HCT116 (cell line): ENCODE data around the gene GDAP1L1. TPM values are rescaled to one million over a fixed set of nuclear protein-coding genes. Genes with fewer than 3 reads are reported as not detected.

Experiments
- ATAC-seq: fragments of 200-7000 bp; cut with Tn5 transposase; 2 replicates; pipeline ENCODE4 v1.9.1; 2020; ENCODE audit warnings: mild to moderate bottlenecking, moderate library complexity
- BruUV-seq: library from RNA; stranded (reverse); fragments of 400-500 nt; replicated peaks from 2 replicates; lab custom pipeline; 2021; lab: Mats Ljungman, UMichigan
- CTCF ChIA-PET: fragments of 300-600 bp; sonication (Branson Sonifier 250); formaldehyde crosslinking; loops from one replicate; lab custom pipeline; 2021; ENCODE audit warnings: antibody characterized with exemption; lab: Charles Lee
- POLR2A ChIA-PET: fragments of 300-600, 350-600 bp; sonication (Branson Sonifier 250); formaldehyde crosslinking; loops from one replicate; lab custom pipeline; 2021; ENCODE audit warnings: antibody characterized with exemption; lab: Charles Lee
- RAD21 ChIA-PET, 2 experiments: fragments of 300-600 bp; sonication (Branson Sonifier 250); formaldehyde crosslinking; loops; one replicate each; lab custom pipeline; 2023; ENCODE audit warnings: low total read pairs in 2 of 2; ENCODE audit not compliant: uncharacterized antibody in 2 of 2, unreplicated experiment in 2 of 2, low non-redundant PET in 1 of 2; lab: Charles Lee
- DNase-seq: peaks from one replicate; pipeline ENCODE4 v3.0.0-alpha.2; 2010; ENCODE audit warnings: low read depth, low spot score
- H2AFZ ChIP-seq: fragments of 200-600 bp; shearing (Covaris generic), sonication (generic); 2 replicates; pipeline ENCODE4 v1.6.1; 2017; ENCODE audit warnings: low read depth, mixed run types, mixed read lengths, antibody characterized with exemption, low read length; ENCODE audit not compliant: poor library complexity, severe bottlenecking
- H3K27ac ChIP-seq: 2 replicates; pipeline ENCODE4 v1.5.1; 2012; ENCODE audit warnings: low read depth, low read length
- H3K27me3 ChIP-seq: fragments of 200-600 bp; sonication (generic); 2 replicates; pipeline ENCODE4 v1.6.1; 2016; ENCODE audit warnings: mixed run types, low read length, mixed read lengths; ENCODE audit not compliant: insufficient read depth
- H3K36me3 ChIP-seq, 2 experiments: fragments of 200-500 bp in 1 of 2; fragments of 200-600 bp in 1 of 2; sonication (Bioruptor generic) in 1 of 2; sonication (generic) in 1 of 2; 2 replicates each; pipeline versions ENCODE4 v1.5.1 to v1.6.1; 2014 to 2016; ENCODE audit warnings: low read length in 2 of 2, inconsistent platforms in 1 of 2, mixed read lengths in 1 of 2, mixed run types in 1 of 2; ENCODE audit not compliant: insufficient read depth in 2 of 2, control insufficient read depth in 1 of 2
- H3K4me1 ChIP-seq, 2 experiments: fragments of 200-600 bp in 1 of 2; sonication (generic) in 1 of 2; 2 replicates each; pipeline versions ENCODE4 v1.5.1 to v1.6.1; 2012 to 2017; ENCODE audit warnings: low read length in 2 of 2, inconsistent platforms in 1 of 2, mild to moderate bottlenecking in 1 of 2, mixed read lengths in 1 of 2, mixed run types in 1 of 2, moderate library complexity in 1 of 2; ENCODE audit not compliant: insufficient read depth in 2 of 2, control insufficient read depth in 1 of 2
- H3K4me2 ChIP-seq: fragments of 200-600 bp; sonication (generic); 2 replicates; pipeline ENCODE4 v1.6.1; 2017; ENCODE audit warnings: mixed run types, low read length, mixed read lengths
- H3K4me3 ChIP-seq, 2 experiments: fragments of 200-600 bp in 1 of 2; sonication (generic) in 1 of 2; replicated peaks in 1 of 2; 2 replicates each; pipeline ENCODE4 v1.5.1; 2011 to 2016; ENCODE audit warnings: low read length in 2 of 2, control low read depth in 1 of 2, low read depth in 1 of 2, mild to moderate bottlenecking in 1 of 2, mixed read lengths in 1 of 2, mixed run types in 1 of 2
- H3K79me2 ChIP-seq: fragments of 200-600 bp; sonication (generic); 2 replicates; pipeline ENCODE4 v1.6.1; 2017; ENCODE audit warnings: mild to moderate bottlenecking, mixed run types, low read length, moderate library complexity, mixed read lengths; ENCODE audit not compliant: insufficient read depth
- H3K9ac ChIP-seq: fragments of 200-600 bp; sonication (generic); 2 replicates; pipeline ENCODE4 v1.6.1; 2016; ENCODE audit warnings: low read length, mixed read lengths
- H3K9me2 ChIP-seq: fragments of 200-600 bp; sonication (generic), shearing (Covaris generic); 2 replicates; pipeline ENCODE4 v1.6.1; 2017; ENCODE audit warnings: mixed run types, mild to moderate bottlenecking, moderate library complexity; ENCODE audit not compliant: insufficient read depth
- H3K9me3 ChIP-seq, 2 experiments: fragments of 200-500 bp in 1 of 2; fragments of 200-600 bp in 1 of 2; sonication (Bioruptor generic) in 1 of 2; sonication (generic) in 1 of 2; 2 replicates each; pipeline ENCODE4 v1.6.1; 2014 to 2017; ENCODE audit warnings: low read length in 2 of 2, mixed read lengths in 2 of 2, inconsistent platforms in 1 of 2, low read depth in 1 of 2, mild to moderate bottlenecking in 1 of 2, mixed run types in 1 of 2, moderate library complexity in 1 of 2; ENCODE audit not compliant: control insufficient read depth in 1 of 2, insufficient read depth in 1 of 2
- H4K20me1 ChIP-seq: fragments of 200-600 bp; sonication (generic), shearing (Covaris generic); 2 replicates; pipeline ENCODE4 v1.6.1; 2017; ENCODE audit warnings: mixed run types, mild to moderate bottlenecking, moderate library complexity; ENCODE audit not compliant: insufficient read depth
- CEBPB ChIP-seq: IDR thresholded peaks from 2 replicates; pipeline ENCODE4 v1.6.1; 2012; ENCODE audit warnings: low read depth
- EGR1 ChIP-seq: IDR thresholded peaks from 2 replicates; pipeline ENCODE4 v1.6.1; 2012; ENCODE audit warnings: low read depth
- EZH2 ChIP-seq: fragments of 200-600 bp; sonication (generic); IDR thresholded peaks from 2 replicates; pipeline ENCODE4 v1.6.1; 2017; ENCODE audit warnings: antibody characterized with exemption, mixed run types
- POLR2A ChIP-seq: IDR thresholded peaks from 2 replicates; pipeline ENCODE4 v1.7.0; 2011; ENCODE audit warnings: borderline replicate concordance; ENCODE audit not compliant: insufficient read depth, insufficient read length; ENCODE audit errors: extremely low read depth
- POLR2AphosphoS5 ChIP-seq: IDR thresholded peaks from 2 replicates; pipeline ENCODE4 v1.6.1; 2011; ENCODE audit warnings: mild to moderate bottlenecking, low read depth, low read length, moderate library complexity
- SIN3A ChIP-seq: IDR thresholded peaks from 2 replicates; pipeline ENCODE4 v1.6.1; 2012; ENCODE audit warnings: low read depth
- SP1 ChIP-seq: IDR thresholded peaks from 2 replicates; pipeline ENCODE4 v1.6.1; 2012; ENCODE audit warnings: low read depth
- TCF7L2 ChIP-seq: IDR thresholded peaks from 2 replicates; pipeline ENCODE4 v1.7.0; 2011; ENCODE audit warnings: borderline replicate concordance, inconsistent platforms; ENCODE audit not compliant: insufficient read depth, insufficient read length; ENCODE audit errors: extremely low read depth
- ZNF274 ChIP-seq: fragments of 200-500 bp; sonication (Bioruptor generic); IDR thresholded peaks from 2 replicates; pipeline ENCODE4 v1.6.1; 2014; ENCODE audit warnings: mild to moderate bottlenecking, low read depth, low read length, inconsistent platforms
- intact Hi-C: fragments of 100-400 bp; cut with micrococcal nuclease; formaldehyde crosslinking; loops from 2 replicates; pipeline ENCODE4 v1.10.0; 2022
- total RNA-seq: library from RNA; stranded (reverse); gene quantifications from one replicate; pipeline ENCODE4 v1.2.1, GENCODE V29; 2021; ENCODE audit not compliant: unreplicated experiment
- TF ChIP-seq, protein P1 (sequence below): IDR thresholded peaks from 2 replicates; pipeline ENCODE4 v1.6.1; 2011; ENCODE audit warnings: mild to moderate bottlenecking, low read length, moderate library complexity; ENCODE audit not compliant: insufficient replicate concordance; ENCODE audit errors: extremely low read depth
- TF ChIP-seq, protein P2 (sequence below), 3 experiments: fragments of 200-600 bp in 1 of 3; sonication (generic) in 1 of 3; IDR thresholded peaks in 2 of 3; conservative IDR thresholded peaks in 1 of 3; 2 replicates each; pipeline ENCODE4 v1.5.1; 2012 to 2017; ENCODE audit warnings: low read depth in 2 of 3, low read length in 2 of 3, antibody characterized with exemption in 1 of 3, borderline replicate concordance in 1 of 3, control low read depth in 1 of 3, mild to moderate bottlenecking in 1 of 3, mixed read lengths in 1 of 3, mixed run types in 1 of 3, moderate library complexity in 1 of 3; ENCODE audit not compliant: insufficient read depth in 1 of 3

The GDAP1L1 gene
- total RNA-seq, 1 experiment from 2014 or later = not detected

DNA sequence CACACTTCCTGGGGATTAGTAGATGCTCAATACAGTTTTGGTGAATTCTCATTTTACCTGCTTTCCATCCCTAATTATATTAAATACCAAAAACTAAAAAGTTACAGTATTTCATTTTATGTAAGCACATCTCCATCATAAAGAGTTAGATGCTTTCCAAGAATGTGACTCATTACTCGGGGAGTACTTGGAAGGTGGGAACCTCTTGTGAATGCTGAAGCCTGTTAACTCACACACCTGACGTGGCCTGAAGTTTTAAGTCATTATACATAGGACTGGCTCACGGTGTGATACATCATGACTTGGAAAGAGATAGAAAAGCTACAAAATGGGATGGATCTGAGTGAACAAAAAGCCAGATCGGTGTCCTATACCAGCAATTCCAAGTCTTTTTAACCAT is 34.3 kb upstream of the GDAP1L1 start:
- BruUV-seq = no TSS peak
- Histone ChIP-seq H3K9me3 (no peaks in the 10 kb centered on the region), H3K4me2 (no peak overlapping the region), H3K9ac (no peak overlapping the region), H3K79me2 (peaks cover 26% of the 10 kb centered on the region), H2AFZ (no peak overlapping the region), H3K36me3 (no peaks in the 10 kb centered on the region; a peak in 1 of 4 replicates), H3K4me1 (peaks cover 19 to 24% of the 10 kb centered on the region in 2 experiments), H3K27ac (no peak overlapping the region), H3K27me3 (no peaks in the 10 kb centered on the region), H3K4me3 (no peak overlapping the region), H3K9me2 (no peaks in the 10 kb centered on the region), H4K20me1 (no peaks in the 10 kb centered on the region)
- intact Hi-C loops = loop anchor here (5.0 kb wide), 1 partner anchor 515 kb away; no protein-coding TSS in a partner anchor
- CTCF ChIA-PET = interaction anchor here (6.9 kb wide), 1 partner anchor 170 kb away, joined by 114 read pairs; no protein-coding TSS in a partner anchor
- ATAC-seq (no peak), DNase-seq (no peak)
- TF ChIP-seq CEBPB = no peak
- TF ChIP-seq, protein P1, sequence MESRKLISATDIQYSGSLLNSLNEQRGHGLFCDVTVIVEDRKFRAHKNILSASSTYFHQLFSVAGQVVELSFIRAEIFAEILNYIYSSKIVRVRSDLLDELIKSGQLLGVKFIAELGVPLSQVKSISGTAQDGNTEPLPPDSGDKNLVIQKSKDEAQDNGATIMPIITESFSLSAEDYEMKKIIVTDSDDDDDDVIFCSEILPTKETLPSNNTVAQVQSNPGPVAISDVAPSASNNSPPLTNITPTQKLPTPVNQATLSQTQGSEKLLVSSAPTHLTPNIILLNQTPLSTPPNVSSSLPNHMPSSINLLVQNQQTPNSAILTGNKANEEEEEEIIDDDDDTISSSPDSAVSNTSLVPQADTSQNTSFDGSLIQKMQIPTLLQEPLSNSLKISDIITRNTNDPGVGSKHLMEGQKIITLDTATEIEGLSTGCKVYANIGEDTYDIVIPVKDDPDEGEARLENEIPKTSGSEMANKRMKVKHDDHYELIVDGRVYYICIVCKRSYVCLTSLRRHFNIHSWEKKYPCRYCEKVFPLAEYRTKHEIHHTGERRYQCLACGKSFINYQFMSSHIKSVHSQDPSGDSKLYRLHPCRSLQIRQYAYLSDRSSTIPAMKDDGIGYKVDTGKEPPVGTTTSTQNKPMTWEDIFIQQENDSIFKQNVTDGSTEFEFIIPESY = no peak
- no peak for TF ChIP-seq SIN3A
- TF ChIP-seq, protein P2, sequence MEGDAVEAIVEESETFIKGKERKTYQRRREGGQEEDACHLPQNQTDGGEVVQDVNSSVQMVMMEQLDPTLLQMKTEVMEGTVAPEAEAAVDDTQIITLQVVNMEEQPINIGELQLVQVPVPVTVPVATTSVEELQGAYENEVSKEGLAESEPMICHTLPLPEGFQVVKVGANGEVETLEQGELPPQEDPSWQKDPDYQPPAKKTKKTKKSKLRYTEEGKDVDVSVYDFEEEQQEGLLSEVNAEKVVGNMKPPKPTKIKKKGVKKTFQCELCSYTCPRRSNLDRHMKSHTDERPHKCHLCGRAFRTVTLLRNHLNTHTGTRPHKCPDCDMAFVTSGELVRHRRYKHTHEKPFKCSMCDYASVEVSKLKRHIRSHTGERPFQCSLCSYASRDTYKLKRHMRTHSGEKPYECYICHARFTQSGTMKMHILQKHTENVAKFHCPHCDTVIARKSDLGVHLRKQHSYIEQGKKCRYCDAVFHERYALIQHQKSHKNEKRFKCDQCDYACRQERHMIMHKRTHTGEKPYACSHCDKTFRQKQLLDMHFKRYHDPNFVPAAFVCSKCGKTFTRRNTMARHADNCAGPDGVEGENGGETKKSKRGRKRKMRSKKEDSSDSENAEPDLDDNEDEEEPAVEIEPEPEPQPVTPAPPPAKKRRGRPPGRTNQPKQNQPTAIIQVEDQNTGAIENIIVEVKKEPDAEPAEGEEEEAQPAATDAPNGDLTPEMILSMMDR (IDR thresholded peaks at IDR 0.05 in 2 of 3, conservative IDR thresholded peaks at IDR 0.05 in 1 of 3; ENCODE audit: borderline replicate concordance in 1 of 3, insufficient read depth in 1 of 3, low read depth in 2 of 3, low read length in 2 of 3) = no peak
- no peak for TF ChIP-seq EGR1
- no peak for TF ChIP-seq SP1
- TF ChIP-seq POLR2A = no peak
- no peak for TF ChIP-seq EZH2
- TF ChIP-seq ZNF274 = no peak
- no peak for TF ChIP-seq TCF7L2
- no peak for TF ChIP-seq POLR2AphosphoS5
- POLR2A ChIA-PET = no interaction called here
- RAD21 ChIA-PET = no interaction called here
